ENCODE results near the gene ANKRD29.

The ANKRD29 gene

GRCh38 chr18:23584019-23584983 is 78.4 kb downstream of the ANKRD29 start:
- TF ChIP-seq MYC (IDR thresholded peaks at IDR 0.05; ENCODE audit: low read depth, low read length) = no peak
- TF ChIP-seq, protein P1, sequence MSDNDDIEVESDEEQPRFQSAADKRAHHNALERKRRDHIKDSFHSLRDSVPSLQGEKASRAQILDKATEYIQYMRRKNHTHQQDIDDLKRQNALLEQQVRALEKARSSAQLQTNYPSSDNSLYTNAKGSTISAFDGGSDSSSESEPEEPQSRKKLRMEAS (IDR thresholded peaks at IDR 0.05; ENCODE audit: low read depth, low read length) = no peak
- TF ChIP-seq POLR2A (IDR thresholded peaks at IDR 0.05; ENCODE audit: extremely low read depth, insufficient read length) = no peak
- no peak for TF ChIP-seq CTCF (IDR thresholded peaks at IDR 0.05; ENCODE audit: low read depth, low read length)
- H3K4me3 ChIP-seq (ENCODE audit: low read depth, low read length) = peak overlapping the region; percentile 92
- DNase-seq (ENCODE audit: low read depth) = peak; percentile 25

- DNase-seq (ENCODE audit: low read depth) = no peak
These were observed 79.4 kb downstream of the ANKRD29 start for GRCh38 chr18:23583071-23583865.

DNA sequence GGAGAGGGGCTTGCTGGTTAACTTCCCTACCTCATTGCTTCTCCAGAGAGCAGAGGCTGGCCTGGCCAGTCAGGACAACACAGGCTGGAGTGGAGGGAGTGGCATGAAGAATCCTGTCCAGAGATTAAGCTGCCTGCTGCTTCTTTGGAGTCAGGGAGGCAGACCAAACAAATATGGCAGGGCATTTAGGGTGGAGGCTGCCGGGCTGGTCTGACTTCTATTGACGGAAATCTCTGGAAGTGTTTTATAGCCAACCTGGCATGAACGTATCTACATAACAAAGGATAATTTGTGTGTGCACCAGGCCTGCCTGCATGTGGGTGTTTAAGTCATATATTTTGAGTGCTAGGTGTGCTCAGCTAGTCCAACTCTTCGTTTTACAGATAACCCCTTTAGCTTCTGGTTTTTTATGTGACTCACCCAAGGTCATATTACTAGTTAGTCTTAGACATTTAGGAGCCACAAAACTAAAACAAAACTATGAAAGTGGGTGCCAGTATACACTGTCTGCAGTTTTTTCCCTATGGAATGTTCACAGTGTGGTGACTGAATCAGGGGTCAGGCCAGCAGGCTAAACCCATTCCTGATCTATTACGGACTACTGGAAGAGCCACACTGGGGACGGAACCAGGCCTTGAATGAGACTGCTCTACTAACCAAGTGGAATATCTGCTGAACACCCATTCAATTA is 81.9 kb downstream of the ANKRD29 start:
- no peak overlapping the region for H3K4me3 ChIP-seq (ENCODE audit: low read depth, low read length)
- TF ChIP-seq MYC (IDR thresholded peaks at IDR 0.05; ENCODE audit: low read depth, low read length) (no peak), POLR2A (IDR thresholded peaks at IDR 0.05; ENCODE audit: extremely low read depth, insufficient read length) (no peak), CTCF (IDR thresholded peaks at IDR 0.05; ENCODE audit: low read depth, low read length) (no peak)
- TF ChIP-seq, protein P1 (IDR thresholded peaks at IDR 0.05; ENCODE audit: low read depth, low read length) = no peak
- no peak for DNase-seq (ENCODE audit: low read depth)

More at GRCh38 chr18:23583071-23583865, 79.4 kb downstream of the ANKRD29 start:
- TF ChIP-seq MYC (IDR thresholded peaks at IDR 0.05; ENCODE audit: low read depth, low read length) (no peak), POLR2A (IDR thresholded peaks at IDR 0.05; ENCODE audit: extremely low read depth, insufficient read length) (no peak), CTCF (IDR thresholded peaks at IDR 0.05; ENCODE audit: low read depth, low read length) (no peak)
- TF ChIP-seq, protein P1 (IDR thresholded peaks at IDR 0.05; ENCODE audit: low read depth, low read length) = no peak
- no peak overlapping the region for H3K4me3 ChIP-seq (ENCODE audit: low read depth, low read length)

- no peak overlapping the region for H3K4me3 ChIP-seq (ENCODE audit: low read depth, low read length)
- TF ChIP-seq, protein P1 (IDR thresholded peaks at IDR 0.05; ENCODE audit: low read depth, low read length) = no peak
- TF ChIP-seq POLR2A (IDR thresholded peaks at IDR 0.05; ENCODE audit: extremely low read depth, insufficient read length) = no peak
- no peak for TF ChIP-seq CTCF (IDR thresholded peaks at IDR 0.05; ENCODE audit: low read depth, low read length)
- TF ChIP-seq MYC (IDR thresholded peaks at IDR 0.05; ENCODE audit: low read depth, low read length) = no peak
- no peak for DNase-seq (ENCODE audit: low read depth)
These were observed 83.6 kb downstream of the ANKRD29 start for GRCh38 chr18:23578891-23579653.
